Loucy (cell line): ENCODE results near the gene ERCC6L2.
A peak's percentile ranks its signal among the peaks of the same experiment; 100 is the strongest.

ENCODE experiments used
- H2AFZ ChIP-seq: fragments of 200-600 bp; sonication (generic); 2 replicates; pipeline ENCODE4 v1.6.0; 2016; ENCODE audit warnings: antibody characterized with exemption, mild to moderate bottlenecking, low read length, moderate library complexity
- H3F3A ChIP-seq: fragments of 200-600 bp; 2 replicates; pipeline ENCODE4 v1.6.0; 2016; ENCODE audit warnings: antibody characterized with exemption, low read depth, mild to moderate bottlenecking
- H3K27me3 ChIP-seq: fragments of 200-600 bp; sonication (generic); 2 replicates; pipeline ENCODE4 v1.6.1; 2014; ENCODE audit warnings: low read length, mild to moderate bottlenecking; ENCODE audit not compliant: insufficient read depth, poor library complexity, severe bottlenecking
- H3K36me3 ChIP-seq: fragments of 200-600 bp; sonication (generic); 2 replicates; pipeline ENCODE4 v1.6.1; 2016; ENCODE audit warnings: low read length; ENCODE audit not compliant: insufficient read depth
- H3K4me1 ChIP-seq: fragments of 200-600 bp; sonication (generic); 2 replicates; pipeline ENCODE4 v1.5.1; 2014; ENCODE audit warnings: low read length, mild to moderate bottlenecking; ENCODE audit not compliant: insufficient read depth, poor library complexity, severe bottlenecking
- H3K4me2 ChIP-seq: fragments of 200-600 bp; sonication (generic); 2 replicates; pipeline ENCODE4 v1.6.0; 2014; ENCODE audit warnings: antibody characterized with exemption, low read length, low read depth, mild to moderate bottlenecking; ENCODE audit not compliant: poor library complexity, severe bottlenecking
- H3K4me3 ChIP-seq: fragments of 200-600 bp; sonication (generic); 2 replicates; pipeline ENCODE4 v1.5.1; 2014; ENCODE audit warnings: low read length, mild to moderate bottlenecking, mixed read lengths; ENCODE audit not compliant: poor library complexity, severe bottlenecking
- H3K79me2 ChIP-seq: fragments of 200-600 bp; sonication (generic); 2 replicates; pipeline ENCODE4 v1.6.1; 2014; ENCODE audit warnings: low read length; ENCODE audit not compliant: insufficient read depth
- H3K9ac ChIP-seq: fragments of 200-600 bp; sonication (generic); 2 replicates; pipeline ENCODE4 v1.6.0; 2014; ENCODE audit warnings: mild to moderate bottlenecking, low read depth, low read length, moderate library complexity; ENCODE audit not compliant: poor library complexity, severe bottlenecking
- H3K9me2 ChIP-seq: fragments of 200-600 bp; sonication (generic); replicated peaks from 2 replicates; pipeline ENCODE4 v1.6.1; 2016; ENCODE audit warnings: low read depth, low read length, mixed read lengths
- H3K9me3 ChIP-seq: fragments of 200-600 bp; sonication (generic); 2 replicates; pipeline ENCODE4 v1.6.1; 2014; ENCODE audit warnings: mild to moderate bottlenecking, antibody characterized with exemption, low read length, low read depth; ENCODE audit not compliant: insufficient read depth
- H4K20me1 ChIP-seq: fragments of 200-600 bp; sonication (generic); 2 replicates; pipeline ENCODE4 v1.6.0; 2014; ENCODE audit warnings: antibody characterized with exemption, low read length, mild to moderate bottlenecking; ENCODE audit not compliant: insufficient read depth, poor library complexity, severe bottlenecking
- CTCF ChIP-seq: fragments of 200-600 bp; sonication (generic); conservative IDR thresholded peaks from 2 replicates; pipeline ENCODE4 v1.5.1; 2014; ENCODE audit warnings: mild to moderate bottlenecking, antibody characterized with exemption, low read length
- EZH2phosphoT487 ChIP-seq: fragments of 200-600 bp; IDR thresholded peaks from 2 replicates; pipeline ENCODE4 v1.6.1; 2018; ENCODE audit warnings: antibody characterized with exemption, mild to moderate bottlenecking, moderate library complexity, borderline replicate concordance

The ERCC6L2 gene

DNA sequence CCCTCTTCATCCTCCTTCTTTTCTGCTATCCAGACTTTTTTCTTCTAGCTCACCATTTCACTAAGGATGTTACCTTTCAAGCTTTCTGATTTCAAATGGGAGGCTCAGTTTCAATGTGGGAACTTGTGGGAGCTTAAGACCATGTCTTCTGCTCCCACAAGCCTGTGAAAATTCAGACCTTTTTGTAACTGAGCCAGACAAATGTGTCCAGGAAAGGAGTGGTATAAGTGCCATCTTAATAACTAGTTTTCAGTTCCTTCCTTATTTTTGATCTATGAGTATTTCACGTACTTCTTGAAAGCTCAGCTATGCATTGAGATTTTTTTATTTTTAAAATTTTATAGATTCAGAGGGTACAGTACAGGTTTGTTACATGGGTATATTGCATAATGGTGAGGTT lies 4.6 kb upstream of the ERCC6L2 start:
- H3K9me2 ChIP-seq: no peaks in the 10 kb centered on the region
- H3K27me3 ChIP-seq: no peaks in the 10 kb centered on the region
- peaks cover 19% of the 10 kb centered on the region for H3K4me1 ChIP-seq
- TF ChIP-seq EZH2phosphoT487 (no peak), CTCF (no peak)
- H3K4me2 ChIP-seq: no peak overlapping the region
- no peaks in the 10 kb centered on the region; the same call in 1 of the 2 replicates for H3K9me3 ChIP-seq
- H3K36me3 ChIP-seq: no peaks in the 10 kb centered on the region
- H3K9ac ChIP-seq: no peak overlapping the region
- H4K20me1 ChIP-seq: peaks cover 7% of the 10 kb centered on the region
- H3K4me3 ChIP-seq: no peak overlapping the region
- no peak overlapping the region for H2AFZ ChIP-seq
- peaks cover 29% of the 10 kb centered on the region for H3K79me2 ChIP-seq
- no peaks in the 10 kb centered on the region for H3F3A ChIP-seq

- peaks cover 7% of the 10 kb centered on the region for H4K20me1 ChIP-seq
- peaks cover 22% of the 10 kb centered on the region for H3K4me1 ChIP-seq
- H3K79me2 ChIP-seq: peaks cover 34% of the 10 kb centered on the region
- H3K9ac ChIP-seq: no peak overlapping the region
- no peaks in the 10 kb centered on the region for H3K9me2 ChIP-seq
- H3F3A ChIP-seq: no peaks in the 10 kb centered on the region
- H3K4me2 ChIP-seq: peak overlapping the region; percentile 97
- no peak overlapping the region; the same call in 1 of the 2 replicates for H2AFZ ChIP-seq
- no peaks in the 10 kb centered on the region for H3K9me3 ChIP-seq
- no peaks in the 10 kb centered on the region for H3K27me3 ChIP-seq
- no peak for TF ChIP-seq CTCF
- TF ChIP-seq EZH2phosphoT487: no peak
- H3K4me3 ChIP-seq: no peak overlapping the region
- no peaks in the 10 kb centered on the region for H3K36me3 ChIP-seq
Observed at GRCh38 chr9:95874303-95874988, 1.0 kb upstream of the ERCC6L2 start.

- peak overlapping the region; percentile 88 for H2AFZ ChIP-seq
- no peaks in the 10 kb centered on the region for H3K9me3 ChIP-seq
- H3K27me3 ChIP-seq: no peaks in the 10 kb centered on the region
- no peak overlapping the region for H3K9ac ChIP-seq
- peaks cover 7% of the 10 kb centered on the region for H4K20me1 ChIP-seq
- H3K4me3 ChIP-seq: no peak overlapping the region
- peaks cover 39% of the 10 kb centered on the region for H3K79me2 ChIP-seq
- H3K36me3 ChIP-seq: no peaks in the 10 kb centered on the region
- TF ChIP-seq EZH2phosphoT487 (no peak), CTCF (no peak)
- H3K4me2 ChIP-seq: peak overlapping the region; percentile 97
- no peaks in the 10 kb centered on the region for H3K9me2 ChIP-seq
- H3K4me1 ChIP-seq: peaks cover 27% of the 10 kb centered on the region
- no peaks in the 10 kb centered on the region for H3F3A ChIP-seq
Observed at GRCh38 chr9:95874989-95875304, 544 bp upstream of the ERCC6L2 start.
